ENCODE data around the gene DOK1.

The DOK1 gene

GRCh38 chr2:74571058-74571457 lies 16.5 kb downstream of the DOK1 start:
- no peak for DNase-seq

DNA sequence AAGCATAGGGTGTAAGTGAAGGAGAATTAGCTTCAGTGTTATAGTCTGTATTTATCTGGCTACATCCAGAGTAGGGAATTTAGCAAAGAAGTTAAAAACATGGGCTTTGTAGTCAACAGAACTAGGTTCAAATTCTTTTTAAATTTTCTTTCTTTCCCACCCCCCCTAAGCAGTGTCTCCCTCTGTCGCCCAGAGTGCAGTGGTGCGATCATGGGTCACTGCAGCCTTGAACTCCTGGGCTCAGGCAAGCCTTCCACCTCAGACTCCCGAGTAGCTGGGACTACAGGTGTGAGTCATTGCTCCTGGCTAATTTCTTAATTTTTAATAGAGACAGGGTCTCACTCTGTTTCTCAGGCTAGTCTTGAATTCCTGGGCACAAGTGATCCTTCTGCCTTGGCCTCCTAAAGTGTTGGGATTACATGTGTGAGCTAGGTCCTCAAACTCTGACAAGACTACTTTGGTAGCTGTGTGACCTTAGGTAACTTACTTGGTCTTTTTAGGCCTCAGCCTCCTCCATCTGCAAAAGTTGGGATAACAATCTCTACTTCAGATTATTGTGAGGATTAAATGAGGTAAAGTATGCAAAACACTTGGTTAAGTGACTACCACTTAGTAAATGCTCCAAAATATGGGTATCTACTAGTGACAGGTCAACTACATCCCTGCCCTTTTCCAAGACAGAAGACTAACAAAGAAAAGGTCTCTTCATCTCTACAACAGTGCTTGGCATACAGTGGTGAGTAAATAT lies 17.8 kb downstream of the DOK1 start:
- no peak for DNase-seq

DNA sequence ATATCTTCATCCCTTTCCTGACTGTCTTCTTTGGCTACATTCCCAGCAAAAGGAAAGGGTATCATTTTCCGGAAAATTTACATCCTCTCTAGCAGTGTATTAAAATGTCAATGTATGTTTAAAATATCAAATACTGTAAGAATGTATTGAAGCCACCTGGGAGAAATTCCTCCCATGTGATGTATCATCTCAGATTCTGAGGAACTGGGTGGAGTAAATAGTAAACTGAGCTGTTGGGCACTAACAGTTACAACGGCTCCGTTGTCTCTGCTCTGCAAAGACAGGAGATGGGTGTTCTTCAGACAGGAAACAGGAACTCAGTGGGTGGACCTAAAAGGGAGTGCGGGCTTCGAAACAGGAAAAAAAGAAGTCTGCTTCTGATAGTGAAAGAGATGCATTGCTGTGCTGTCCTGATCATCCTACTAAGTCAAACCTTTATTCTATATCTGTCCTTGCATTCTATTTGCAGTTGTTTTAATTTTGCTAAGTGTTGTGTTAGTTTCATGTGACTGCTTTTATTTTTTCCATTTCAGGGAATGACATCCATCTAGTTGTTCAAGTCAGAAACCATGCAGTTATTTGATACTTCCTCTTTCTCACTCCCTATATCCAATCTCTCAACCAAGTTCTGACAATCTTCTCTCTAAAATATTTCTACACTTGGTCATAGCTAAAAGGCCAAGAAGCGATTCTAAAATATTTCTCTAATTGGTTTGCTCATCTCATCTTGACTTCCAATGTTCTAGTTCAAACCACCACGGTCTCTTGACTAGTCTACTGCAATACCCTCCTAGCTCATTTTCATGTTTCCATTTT lies 19.4 kb downstream of the DOK1 start:
- DNase-seq: no peak

DNA sequence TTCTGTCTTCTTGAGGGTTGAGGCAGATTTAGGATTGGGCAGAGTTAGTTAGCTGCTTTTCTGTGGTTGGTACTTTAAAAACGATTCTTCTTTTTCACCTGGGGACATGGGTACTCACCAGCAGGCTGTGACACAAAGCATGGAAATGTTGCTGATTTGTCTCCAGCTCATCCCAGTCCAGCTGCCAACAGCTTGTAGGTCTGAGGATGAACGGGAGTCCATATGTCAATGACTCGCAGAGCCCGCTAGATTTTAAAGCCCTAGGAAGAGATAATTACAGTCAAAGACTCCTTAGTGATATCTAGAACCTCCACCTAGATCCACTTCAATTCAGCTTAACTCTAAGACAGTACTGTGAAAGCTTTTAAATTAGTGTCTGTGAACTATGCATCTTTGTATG lies 20.8 kb downstream of the DOK1 start:
- no peak for DNase-seq

- peak in 1 of 2 experiments; percentile 2 for DNase-seq
Measured at GRCh38 chr2:74576211-74576862, 21.8 kb downstream of the DOK1 start.

- DNase-seq: no peak
Measured at GRCh38 chr2:74576863-74577229, 22.3 kb downstream of the DOK1 start.

- DNase-seq: no peak
Measured at GRCh38 chr2:74577448-74577847, 22.9 kb downstream of the DOK1 start.

- no peak for DNase-seq
Measured at GRCh38 chr2:74578408-74578807, 23.9 kb downstream of the DOK1 start.

GRCh38 chr2:74581463-74581862 lies 26.9 kb downstream of the DOK1 start:
- DNase-seq: no peak

GRCh38 chr2:74582184-74582583 lies 27.7 kb downstream of the DOK1 start:
- DNase-seq: no peak

- no peak for DNase-seq
Measured at GRCh38 chr2:74583504-74583903, 29.0 kb downstream of the DOK1 start.

- DNase-seq: no peak
Measured at GRCh38 chr2:74584088-74584645, 29.6 kb downstream of the DOK1 start.

- DNase-seq: no peak
Measured at GRCh38 chr2:74585406-74586185, 31.1 kb downstream of the DOK1 start.

DNA sequence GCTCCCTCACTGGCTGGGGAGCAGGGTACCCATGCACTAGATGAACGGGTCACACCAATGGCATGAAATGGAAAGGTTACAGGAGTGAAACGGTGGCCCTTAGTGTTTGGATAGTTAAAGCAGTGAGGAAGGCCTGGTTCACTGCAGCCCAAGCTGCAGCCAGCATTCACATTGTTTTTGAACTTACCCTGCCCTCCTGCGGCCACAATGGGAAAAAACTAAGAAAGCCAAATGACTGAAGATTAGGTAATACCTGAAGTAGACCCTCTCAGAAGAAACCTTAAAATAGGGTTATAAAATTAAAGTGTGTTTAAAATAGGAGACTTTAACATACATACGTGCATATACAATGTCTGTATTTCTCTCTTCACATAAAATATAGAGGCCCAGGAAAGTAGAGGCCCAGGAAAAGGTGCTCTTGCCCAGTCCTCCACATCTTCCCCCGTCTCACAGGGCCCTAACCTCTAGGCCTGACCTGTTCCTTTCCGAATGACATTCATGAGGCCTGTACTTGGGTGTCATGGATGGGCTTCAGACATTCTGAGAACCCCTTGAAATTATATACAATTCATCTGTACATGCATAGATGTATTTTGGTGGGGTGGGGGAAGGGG lies 33.3 kb downstream of the DOK1 start:
- DNase-seq: peak in 1 of 2 experiments; percentile 1

- DNase-seq: no peak
Measured at GRCh38 chr2:74588664-74589063, 34.1 kb downstream of the DOK1 start.

DNA sequence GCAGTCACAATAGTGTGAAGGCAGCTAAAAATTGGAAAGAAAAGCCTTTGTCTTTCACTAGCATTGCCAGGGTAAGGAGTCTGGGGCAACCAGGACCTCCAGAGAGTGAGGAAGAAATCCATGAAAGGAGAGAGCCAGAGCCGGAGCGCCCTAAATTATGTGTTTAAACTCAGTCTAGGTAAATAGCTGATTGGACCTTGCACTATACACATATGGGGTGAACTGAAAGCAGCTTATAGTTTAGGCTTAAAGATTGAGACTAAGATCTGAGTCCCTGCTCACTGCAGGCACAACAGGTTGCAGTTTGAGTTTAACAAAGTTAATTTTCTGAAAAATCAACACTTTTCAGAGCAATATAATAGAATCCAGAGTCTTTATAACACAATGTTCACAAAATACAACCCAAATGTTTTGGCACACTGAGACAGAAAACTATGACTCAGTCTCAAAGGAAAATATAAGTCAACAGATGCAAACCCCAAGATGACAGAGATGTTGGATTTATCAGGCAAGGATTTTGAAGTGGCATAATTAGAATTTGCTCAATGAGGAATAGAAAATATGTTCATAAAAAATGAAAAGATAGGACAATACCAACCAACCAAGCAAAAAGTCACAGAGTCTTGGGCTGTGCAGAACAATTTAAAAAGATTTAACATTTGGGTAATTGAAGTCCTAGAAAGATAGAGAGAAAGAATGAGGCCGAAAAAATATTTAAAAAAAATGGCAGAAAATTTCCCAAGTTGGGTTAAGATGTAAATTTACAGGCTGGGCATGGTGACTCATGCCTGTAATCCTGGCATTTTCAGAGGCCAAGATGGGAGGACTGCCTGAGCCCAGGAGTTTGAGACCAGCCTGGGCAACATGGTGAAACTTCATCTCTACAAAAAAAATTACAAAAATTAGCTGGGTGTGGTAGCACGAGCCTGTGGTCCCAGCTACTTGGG lies 39.6 kb downstream of the DOK1 start:
- no peak for DNase-seq

DNA sequence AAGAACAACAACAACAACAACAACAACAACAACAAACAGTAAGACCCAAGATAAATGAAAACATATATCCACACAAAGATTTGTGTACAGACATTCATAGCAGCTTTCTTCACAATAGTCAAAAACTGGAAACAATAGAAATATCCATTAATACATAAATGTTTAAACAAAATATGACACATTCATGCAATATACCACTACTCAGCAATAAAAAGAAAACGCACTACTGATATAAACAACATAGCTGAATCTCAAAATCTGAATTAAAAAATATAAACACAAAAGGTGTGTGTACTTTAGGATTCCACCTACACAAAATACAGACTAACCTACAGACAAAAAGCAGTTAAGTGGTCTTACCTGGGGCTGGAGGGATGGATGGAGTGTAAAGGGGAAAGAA lies 42.1 kb downstream of the DOK1 start:
- no peak for DNase-seq

- no peak for DNase-seq
Measured at GRCh38 chr2:74597410-74597809, 42.9 kb downstream of the DOK1 start.

DNA sequence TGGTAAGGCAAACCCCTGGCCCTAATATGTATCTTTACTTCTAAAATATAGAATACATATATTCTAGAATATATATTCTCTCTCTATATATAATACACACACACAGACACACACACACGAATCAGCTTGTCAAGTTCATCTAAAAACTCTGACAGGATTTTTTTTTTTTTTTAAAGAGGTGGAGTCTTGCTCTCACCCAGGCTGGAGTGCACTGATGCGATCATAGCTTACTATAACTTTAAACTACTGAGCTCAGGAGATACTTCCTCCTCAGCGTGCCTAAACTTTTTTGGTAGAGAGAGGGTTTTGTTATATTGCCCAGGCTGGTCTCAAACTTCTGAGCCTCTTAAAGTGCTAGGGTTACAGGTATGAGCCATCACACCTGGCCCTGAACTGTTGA lies 45.2 kb downstream of the DOK1 start:
- DNase-seq: no peak

DNA sequence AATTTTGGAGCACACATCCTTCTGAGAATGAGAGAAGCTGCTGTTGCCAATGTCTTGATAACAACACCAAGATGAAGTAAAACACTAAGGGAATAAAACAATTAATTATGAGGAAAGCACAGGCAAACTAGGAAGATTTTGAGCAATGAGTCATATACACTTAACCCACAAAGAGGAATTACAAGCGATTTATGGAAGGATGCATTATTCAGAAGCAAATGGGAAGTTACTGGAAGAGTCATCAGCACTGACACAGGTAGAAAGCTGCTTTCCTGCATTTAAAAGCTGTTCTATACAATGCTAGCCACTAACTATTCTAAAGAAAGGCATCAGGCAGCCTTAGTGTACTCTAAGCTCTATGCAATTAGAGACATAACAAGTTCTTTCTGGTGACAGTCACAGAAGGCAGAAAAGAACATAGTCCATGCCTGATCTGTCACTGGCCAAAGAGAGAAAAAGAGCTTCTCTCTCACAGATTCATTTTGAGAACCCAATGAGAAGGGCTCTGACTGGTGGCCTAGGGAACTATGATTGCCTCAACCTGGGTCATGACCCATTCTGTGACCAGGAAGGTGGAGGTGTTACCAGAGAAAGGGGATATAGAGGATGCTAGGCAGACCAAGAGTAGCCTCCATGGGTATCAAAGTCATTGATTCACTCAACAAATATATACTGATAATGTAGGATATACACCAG lies 48.2 kb downstream of the DOK1 start:
- no peak for DNase-seq

All from NCI-H187 (cell line).